Epithelial cell of prostate (primary cell): Measurements from ENCODE around the gene CEMIP.
"Not testable (repeated sequence)": the region's sequence is repeated elsewhere in the genome, so short reads cannot be mapped to it uniquely, and the experiment has no call there.

Experiments used
- DNase-seq: peaks from one replicate; pipeline ENCODE4 v3.0.0-alpha.2; 2011; ENCODE audit warnings: low read depth, low spot score
- H3K27ac ChIP-seq: fragments of 450-650 bp; 2 replicates; pipeline ENCODE4 v1.5.1; 2017; ENCODE audit warnings: mild to moderate bottlenecking

Gene CEMIP

GRCh38 chr15:80940331-80940730 is 161.2 kb downstream of the CEMIP start:
- H3K27ac ChIP-seq: no peak overlapping the region
- DNase-seq: no peak

DNA sequence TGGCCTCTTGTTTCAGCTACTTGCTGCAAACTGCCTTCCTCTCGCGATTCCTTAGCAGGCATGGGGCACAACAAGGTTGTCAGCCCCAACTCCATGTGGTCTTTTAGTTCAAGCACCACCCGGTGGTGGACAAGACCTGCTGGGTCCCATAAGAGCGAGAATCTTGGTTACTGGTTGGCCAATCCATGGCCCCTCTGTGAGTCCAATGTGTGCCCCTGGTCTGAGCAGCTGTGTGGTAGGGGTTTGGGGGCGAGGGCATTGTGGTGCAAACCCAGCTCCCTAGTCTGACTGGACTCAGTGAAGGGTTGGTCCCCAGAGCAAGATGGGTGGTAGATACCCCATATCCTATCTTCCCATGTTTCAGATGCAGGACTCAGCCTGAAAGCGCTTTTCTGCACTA is 161.7 kb downstream of the CEMIP start:
- no peak overlapping the region for H3K27ac ChIP-seq

GRCh38 chr15:80942266-80942665 is 163.1 kb downstream of the CEMIP start:
- H3K27ac ChIP-seq: no peak overlapping the region
- no peak for DNase-seq

More for the DNA sequence above, 161.7 kb downstream of the CEMIP start:
- DNase-seq: no peak

DNA sequence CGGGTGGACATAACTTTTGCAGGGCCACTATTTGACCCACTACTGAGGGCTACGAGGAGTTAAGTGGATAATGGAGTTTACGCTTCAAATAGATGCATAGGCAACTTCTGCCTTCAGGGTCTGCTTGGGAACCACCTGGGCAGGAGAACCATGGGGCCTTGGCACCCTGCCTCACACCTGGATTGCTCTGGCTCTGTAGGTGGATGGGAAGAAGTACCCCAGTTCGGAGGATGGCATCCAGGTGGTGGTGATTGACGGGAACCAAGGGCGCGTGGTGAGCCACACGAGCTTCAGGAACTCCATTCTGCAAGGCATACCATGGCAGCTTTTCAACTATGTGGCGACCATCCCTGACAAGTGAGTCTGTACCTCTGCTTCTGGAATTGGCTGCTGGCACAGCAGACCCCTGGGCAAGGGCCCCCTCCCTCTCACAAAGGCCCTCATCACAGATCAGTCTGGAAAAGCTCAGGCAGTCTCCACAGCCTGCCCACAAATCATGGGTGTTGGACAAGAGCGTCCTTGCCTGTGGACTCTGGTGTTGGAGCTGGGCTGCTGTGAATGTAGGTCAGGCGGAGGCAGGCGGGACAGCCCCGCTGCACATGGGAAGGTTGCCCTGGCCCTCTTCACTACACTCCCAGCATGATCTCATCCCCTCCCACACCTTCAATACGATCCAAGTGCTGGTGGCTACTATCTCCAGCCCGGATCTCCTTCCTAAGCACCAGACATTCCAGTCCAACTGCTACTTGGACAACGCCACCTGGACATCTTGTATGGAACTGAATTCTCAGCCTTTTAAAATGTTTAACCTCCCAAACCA is 163.8 kb downstream of the CEMIP start:
- no peak for DNase-seq
- H3K27ac ChIP-seq: no peak overlapping the region

DNA sequence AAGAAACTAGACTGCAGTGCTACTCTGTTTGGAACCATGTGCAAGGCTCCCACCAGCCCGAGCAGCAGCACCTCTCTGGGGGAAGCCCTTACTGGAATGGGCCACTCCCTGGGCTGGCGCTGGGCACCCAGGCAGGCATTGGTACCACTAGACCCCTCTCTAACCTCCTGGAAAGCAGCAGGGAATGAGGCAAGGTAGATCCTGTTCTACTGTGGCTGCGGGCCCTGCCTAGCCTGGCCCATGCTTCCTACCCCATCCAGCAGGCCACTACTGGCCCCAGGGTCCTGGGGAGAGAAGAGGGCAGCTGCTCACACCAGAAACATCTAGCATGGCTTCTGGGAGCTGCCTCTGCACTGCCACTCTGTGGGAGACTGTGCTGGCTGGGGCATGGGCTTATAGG is 165.6 kb downstream of the CEMIP start:
- H3K27ac ChIP-seq: no peak overlapping the region
- DNase-seq: no peak

DNA sequence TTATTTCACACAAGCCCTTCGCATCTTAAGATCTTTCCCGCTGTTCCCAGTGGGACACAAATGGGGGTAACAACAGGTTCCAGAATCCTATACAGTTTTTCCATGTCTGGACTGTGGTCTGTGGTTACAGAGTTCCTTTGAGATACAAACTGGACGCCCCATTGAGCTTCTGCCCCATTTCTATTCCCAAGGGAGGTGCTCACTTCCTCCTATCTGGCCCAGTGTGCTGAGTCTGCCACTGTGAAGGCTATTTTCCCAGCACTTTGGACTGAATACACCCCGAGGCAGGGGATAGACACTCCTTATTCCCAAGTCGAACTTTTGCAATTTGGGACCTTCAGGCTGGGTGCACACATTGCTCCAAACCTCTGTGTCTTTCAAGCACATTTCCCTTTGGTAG is 166.4 kb downstream of the CEMIP start:
- DNase-seq: no peak
- H3K27ac ChIP-seq: no peak overlapping the region

DNA sequence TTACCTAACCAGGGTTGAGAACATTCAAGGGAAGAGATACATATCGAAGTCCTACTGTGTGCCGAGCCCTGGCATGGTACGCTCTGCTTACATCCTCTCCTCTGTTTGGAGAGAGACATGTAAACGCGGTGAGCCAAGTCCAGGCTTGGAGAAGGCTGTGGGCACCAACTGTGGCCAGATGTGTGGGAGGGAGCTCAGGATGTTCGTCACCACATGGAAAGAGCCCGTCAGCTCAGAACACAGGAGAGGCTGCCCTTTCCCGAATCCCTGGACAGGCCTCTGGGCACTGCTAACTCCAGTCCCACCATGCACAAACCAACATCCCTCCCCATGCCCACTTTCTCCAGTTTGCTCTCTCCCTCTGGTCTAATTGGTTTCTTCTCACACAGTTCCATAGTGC is 167.4 kb downstream of the CEMIP start:
- no peak overlapping the region for H3K27ac ChIP-seq
- DNase-seq: no peak

GRCh38 chr15:80948651-80949292 is 169.6 kb downstream of the CEMIP start:
- DNase-seq: no peak
- H3K27ac ChIP-seq: no peak overlapping the region

DNA sequence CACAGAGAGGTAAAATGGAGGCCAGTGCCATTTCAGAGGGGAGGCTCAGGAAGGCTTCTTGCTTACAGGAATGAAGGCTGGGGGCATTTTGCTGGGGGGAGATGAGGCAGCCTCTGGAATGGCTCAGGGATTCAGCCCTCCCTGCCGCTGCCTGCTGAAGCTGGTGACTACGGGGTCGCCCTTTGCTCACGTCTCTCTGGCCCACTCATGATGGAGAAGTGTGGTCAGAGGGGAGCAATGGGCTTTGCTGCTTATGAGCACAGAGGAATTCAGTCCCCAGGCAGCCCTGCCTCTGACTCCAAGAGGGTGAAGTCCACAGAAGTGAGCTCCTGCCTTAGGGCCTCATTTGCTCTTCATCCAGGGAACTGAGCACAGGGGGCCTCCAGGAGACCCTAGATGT is 170.6 kb downstream of the CEMIP start:
- no peak overlapping the region for H3K27ac ChIP-seq
- no peak for DNase-seq

DNA sequence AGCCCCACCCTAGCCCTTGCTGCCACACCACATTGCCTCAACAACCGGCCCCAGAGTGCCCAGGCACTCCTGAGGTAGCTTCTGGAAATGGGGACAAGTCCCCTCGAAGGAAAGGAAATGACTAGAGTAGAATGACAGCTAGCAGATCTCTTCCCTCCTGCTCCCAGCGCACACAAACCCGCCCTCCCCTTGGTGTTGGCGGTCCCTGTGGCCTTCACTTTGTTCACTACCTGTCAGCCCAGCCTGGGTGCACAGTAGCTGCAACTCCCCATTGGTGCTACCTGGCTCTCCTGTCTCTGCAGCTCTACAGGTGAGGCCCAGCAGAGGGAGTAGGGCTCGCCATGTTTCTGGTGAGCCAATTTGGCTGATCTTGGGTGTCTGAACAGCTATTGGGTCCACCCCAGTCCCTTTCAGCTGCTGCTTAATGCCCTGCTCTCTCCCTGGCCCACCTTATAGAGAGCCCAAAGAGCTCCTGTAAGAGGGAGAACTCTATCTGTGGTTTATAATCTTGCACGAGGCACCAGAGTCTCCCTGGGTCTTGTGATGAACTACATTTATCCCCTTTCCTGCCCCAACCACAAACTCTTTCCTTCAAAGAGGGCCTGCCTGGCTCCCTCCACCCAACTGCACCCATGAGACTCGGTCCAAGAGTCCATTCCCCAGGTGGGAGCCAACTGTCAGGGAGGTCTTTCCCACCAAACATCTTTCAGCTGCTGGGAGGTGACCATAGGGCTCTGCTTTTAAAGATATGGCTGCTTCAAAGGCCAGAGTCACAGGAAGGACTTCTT is 171.3 kb downstream of the CEMIP start:
- DNase-seq: no peak
- no peak overlapping the region for H3K27ac ChIP-seq

- DNase-seq: no peak
These were observed 172.8 kb downstream of the CEMIP start for GRCh38 chr15:80951941-80952340.

DNA sequence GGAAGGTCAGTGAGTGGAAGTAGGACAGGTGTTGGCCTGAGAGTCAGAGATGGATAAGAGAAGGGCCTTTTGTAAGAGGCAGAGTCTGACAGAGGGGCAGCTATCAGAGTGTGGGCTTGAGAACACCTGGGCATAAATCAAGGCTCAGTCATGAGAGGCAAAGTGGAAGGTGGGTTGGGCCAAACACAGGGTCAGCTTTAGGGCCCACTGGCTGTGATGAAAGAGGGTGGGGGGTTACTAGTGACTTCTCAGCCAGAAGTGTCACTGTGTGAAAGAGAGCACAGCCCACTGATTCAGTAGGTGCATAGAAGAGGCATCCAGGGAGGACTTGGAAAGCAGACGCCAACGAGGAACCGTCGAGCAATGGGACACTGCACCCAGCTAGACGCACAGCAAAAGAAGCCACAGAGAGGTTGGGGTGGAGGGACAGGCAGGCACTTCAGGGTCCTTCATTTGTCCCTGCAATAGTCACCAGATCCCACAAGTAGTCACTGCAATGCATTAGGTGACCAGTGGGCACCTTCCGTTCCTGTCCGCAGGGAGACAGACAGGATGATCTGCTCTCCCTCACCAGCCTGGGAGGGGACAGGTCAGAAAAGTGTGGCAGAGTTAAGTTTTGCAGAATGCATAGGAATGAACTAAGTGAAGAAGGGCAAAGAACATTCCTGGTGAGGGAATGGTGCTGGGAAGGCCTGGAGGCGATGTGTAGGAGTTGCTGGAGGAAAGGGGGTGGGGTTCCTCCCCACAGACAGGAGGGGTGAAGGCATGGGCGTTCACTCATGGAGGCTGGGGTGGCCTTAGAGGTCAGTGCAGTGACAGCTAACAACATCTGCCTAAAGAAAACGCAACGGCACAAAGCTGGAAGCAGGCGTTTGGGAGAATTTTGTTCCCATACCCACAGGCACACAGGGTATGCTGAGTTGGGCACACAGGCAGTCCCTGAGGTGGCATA is 174.1 kb downstream of the CEMIP start:
- no peak for DNase-seq
- H3K27ac ChIP-seq: no peak overlapping the region

More at GRCh38 chr15:80951941-80952340, 172.8 kb downstream of the CEMIP start:
- no peak overlapping the region for H3K27ac ChIP-seq

DNA sequence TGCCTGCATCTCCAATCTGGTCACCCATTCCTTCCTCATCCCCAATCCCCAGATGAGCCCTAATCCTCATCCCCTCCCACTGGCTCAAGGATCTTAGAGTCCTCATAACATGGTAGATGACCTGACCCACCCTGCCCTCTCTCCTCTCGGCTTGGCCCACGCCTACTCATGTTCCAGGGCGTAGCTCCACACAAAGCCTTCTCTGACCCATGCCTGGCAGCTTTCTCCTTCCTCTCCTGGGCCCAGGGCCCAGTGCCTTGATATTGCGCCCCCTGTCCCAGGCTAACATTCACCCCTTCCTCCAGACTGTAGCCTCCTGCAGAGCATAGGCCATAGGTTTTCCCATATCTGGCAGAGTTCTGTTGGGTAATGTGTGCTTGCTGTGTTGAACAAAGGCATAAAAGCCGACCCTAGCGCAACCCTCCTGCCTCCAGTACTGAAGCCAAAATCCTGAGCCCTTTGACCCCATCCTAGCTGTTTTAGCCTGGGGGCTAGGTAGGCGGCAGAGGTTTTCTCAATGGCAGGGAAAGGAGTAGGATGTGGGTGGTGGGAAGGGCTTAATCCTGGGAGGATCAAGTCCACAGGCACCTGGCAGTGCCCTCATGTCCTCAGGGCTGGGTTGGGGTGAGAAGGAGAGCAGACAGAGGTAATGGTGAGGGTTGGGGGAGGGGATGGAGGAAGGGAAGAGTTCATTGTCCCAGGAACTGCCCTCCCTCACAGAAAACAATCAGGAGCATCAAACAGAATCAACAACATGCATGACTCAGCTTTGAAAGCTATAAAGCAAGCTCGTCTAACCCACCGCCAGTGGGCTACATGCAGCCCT is 175.0 kb downstream of the CEMIP start:
- H3K27ac ChIP-seq: no peak overlapping the region
- no peak for DNase-seq

GRCh38 chr15:80955571-80956452 is 176.6 kb downstream of the CEMIP start:
- DNase-seq: peak; percentile 94
- peak overlapping the region; percentile 14 for H3K27ac ChIP-seq

DNA sequence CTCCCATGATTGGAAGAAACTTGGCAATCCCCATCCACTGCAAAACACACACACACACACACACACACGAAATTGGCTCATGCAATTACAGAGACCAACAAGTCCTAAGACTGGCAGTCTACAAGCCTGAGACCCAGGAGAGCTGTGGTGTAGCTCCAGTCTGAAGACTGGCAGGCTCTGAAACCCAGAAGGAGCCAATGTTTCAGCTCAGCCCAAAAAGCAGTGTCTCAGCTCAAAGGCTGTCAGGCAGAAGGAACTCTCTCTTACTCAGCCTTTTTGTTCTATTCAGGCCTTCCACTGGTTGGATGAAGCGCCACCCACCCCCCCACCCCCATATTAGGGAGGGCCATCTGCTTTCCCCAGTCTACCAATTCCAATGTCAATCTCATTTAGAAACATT is 178.4 kb downstream of the CEMIP start:
- no peak overlapping the region for H3K27ac ChIP-seq
- DNase-seq: no peak

DNA sequence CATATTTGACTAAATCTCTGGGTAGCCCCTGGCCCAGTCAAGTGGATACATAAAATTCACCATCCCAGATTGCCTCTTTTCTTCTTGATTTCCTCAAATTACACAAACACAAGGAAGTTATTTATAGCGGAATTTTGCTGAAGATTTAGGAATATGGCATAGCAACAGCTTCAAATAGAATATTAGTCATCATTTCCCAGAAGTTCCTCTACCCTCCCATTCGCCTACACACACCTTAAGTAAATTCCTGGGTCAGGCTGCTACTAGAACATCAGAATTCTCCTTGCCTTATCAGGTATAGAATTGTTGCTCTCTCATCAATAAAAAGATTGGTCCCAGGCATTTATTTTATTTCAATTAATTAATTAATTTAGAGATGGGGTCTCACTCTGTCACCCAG is 178.8 kb downstream of the CEMIP start:
- H3K27ac ChIP-seq: no peak overlapping the region
- DNase-seq: no peak

DNA sequence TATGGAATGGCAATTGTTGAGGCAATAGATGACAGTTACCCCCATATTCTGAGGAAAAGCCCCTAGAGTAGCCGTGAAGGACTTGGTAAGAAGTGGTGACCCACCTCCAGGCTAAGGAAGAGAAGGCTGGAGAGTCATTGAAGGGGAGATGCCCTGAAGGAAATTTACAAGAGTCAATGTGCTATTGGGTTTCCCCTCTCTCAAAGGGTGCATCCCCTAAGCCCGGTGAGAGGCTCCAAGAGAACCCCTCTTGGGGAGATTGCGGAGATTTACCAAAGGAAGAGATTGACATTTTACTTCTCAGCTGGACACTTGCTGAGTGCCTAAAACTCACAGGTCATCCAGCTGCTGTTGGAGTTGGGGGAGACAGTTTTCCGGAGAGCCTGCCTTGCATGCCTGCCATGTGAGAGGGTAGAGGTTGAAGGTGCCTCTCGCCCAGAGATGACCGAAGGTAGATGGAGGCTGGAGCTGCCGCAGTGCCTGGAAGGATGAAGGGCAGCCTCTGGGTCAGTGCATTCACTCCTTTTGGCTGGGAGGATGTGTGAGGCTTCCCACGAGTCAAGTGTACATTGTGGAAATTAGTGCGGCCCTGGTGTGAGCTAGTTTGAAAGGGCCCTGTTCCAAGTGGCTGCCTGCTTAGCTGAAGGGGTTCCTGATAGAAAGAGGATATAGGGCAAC is 179.8 kb downstream of the CEMIP start:
- no peak for DNase-seq
- no peak overlapping the region for H3K27ac ChIP-seq

DNA sequence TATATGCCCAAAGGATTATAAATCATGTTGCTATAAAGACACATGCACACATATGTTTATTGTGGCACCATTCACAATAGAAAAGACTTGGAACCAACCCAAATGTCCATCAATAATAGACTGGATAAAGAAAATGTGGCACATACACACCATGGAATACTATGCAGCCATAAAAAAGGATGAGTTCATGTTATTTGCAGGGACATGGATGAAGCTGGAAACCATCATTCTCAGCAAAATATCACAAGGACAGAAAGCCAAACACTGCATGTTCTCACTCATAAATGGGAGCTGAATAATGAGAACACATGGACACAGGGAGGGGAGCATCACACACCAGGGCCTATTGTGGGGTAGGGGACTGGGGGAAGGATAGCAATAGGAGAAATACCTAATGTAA is 186.3 kb downstream of the CEMIP start:
- H3K27ac ChIP-seq: not testable (repeated sequence)

More for the DNA sequence above, 186.3 kb downstream of the CEMIP start:
- DNase-seq: not testable (repeated sequence)
